ENCODE results near the gene ARF1. TPM values are rescaled to one million over a fixed set of nuclear protein-coding genes. Genes with fewer than 3 reads are reported as not detected.

The ARF1 gene
- total and polyA plus RNA-seq, 2 of the 13 experiments (the other 11 are each of a cell fraction or from before 2014, with no cell fraction given), result 186 to 327 TPM

- TF ChIP-seq ZKSCAN1 (IDR thresholded peaks at IDR 0.05; ENCODE audit: low read length) (no peak), MNT (IDR thresholded peaks at IDR 0.05) (peak; percentile 74), ZNF749 (CRISPR knock-in tag; IDR thresholded peaks at IDR 0.05; ENCODE audit: borderline replicate concordance) (peak; percentile 63; the same call in 1 of the 2 replicates), ISX (CRISPR knock-in tag; conservative IDR thresholded peaks at IDR 0.05) (no peak; the same call in 1 of the 2 replicates), SRSF1 (optimal IDR thresholded peaks at IDR 0.05; ENCODE audit: low read depth, low read length) (no peak), NFE2 (CRISPR knock-in tag; IDR thresholded peaks at IDR 0.05) (no peak), MZF1 (CRISPR knock-in tag; IDR thresholded peaks at IDR 0.05; ENCODE audit: borderline replicate concordance) (no peak), MXD4 (CRISPR knock-in tag; IDR thresholded peaks at IDR 0.05) (peak; percentile 47; the same call in 1 of the 2 replicates), SNAPC4 (CRISPR knock-in tag; IDR thresholded peaks at IDR 0.05) (no peak), ZNF687 (CRISPR knock-in tag; IDR thresholded peaks at IDR 0.05) (peak; percentile 80), ZNF607 (CRISPR knock-in tag; IDR thresholded peaks at IDR 0.05; ENCODE audit: borderline replicate concordance) (peak; percentile 92; the same call in 1 of the 2 replicates), ZNF337 (CRISPR knock-in tag; IDR thresholded peaks at IDR 0.05; ENCODE audit: borderline replicate concordance, low read depth) (no peak), HIC2 (CRISPR knock-in tag; IDR thresholded peaks at IDR 0.05; ENCODE audit: low read depth) (no peak), ZNF580 (CRISPR knock-in tag; IDR thresholded peaks at IDR 0.05; ENCODE audit: borderline replicate concordance, low read depth) (peak; percentile 51; the same call in 1 of the 2 replicates), ELF4 (CRISPR knock-in tag; IDR thresholded peaks at IDR 0.05; ENCODE audit: borderline replicate concordance) (peak; percentile 37; the same call in 1 of the 2 replicates)
Measured at GRCh38 chr1:228139931-228140723, 57.6 kb downstream of the ARF1 start, which contains the start of gene GUK1 (continued).
